Suppressor macrophage treated with lipopolysaccharide for 1 hour (primary cell): Measurements from ENCODE around the gene WNT9B.

Experiments used
- DNase-seq, 3 donors: peaks; one replicate each; pipeline ENCODE4 v3.0.0-alpha.2; 2020 to 2022

Gene WNT9B

DNA sequence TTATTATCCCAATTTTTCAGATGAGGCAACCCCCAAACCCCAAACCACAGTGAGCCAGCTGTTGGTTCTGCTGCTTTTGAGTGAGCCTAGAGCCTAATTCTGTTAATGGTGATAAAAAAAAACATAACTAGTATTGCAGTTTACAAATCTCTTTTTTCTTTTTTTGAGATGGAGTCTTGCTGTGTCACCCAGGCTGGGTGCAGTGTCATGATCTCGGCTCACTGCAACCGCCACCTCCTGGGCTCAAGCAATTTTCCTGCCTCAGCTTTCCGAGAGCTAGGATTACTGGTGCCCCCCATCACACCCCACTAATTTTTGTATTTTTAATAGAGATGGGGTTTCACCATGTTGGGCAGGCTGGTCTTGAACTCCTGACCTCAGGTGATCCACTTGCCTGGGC lies 3.1 kb downstream of the WNT9B start:
- DNase-seq = no peak

DNA sequence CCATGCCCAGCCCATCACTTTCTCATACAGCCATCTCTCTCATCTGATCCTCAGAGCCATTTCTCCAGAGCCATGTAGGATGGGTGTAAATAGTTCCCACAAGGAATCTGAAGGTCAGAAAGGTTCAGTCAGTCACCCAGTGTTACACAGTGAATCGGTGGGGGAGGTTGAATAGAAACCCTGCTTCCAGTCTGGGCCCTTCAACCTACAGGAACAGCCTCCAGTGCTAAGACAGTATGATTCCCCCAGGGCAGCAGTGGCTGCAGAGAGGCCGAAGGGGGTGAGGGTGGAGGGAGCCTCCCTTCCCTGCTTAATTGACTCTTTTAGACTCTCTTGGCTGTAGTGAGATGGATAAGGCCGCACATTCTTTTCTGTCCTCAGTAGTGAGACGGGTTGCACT lies 3.6 kb downstream of the WNT9B start:
- DNase-seq = no peak

DNA sequence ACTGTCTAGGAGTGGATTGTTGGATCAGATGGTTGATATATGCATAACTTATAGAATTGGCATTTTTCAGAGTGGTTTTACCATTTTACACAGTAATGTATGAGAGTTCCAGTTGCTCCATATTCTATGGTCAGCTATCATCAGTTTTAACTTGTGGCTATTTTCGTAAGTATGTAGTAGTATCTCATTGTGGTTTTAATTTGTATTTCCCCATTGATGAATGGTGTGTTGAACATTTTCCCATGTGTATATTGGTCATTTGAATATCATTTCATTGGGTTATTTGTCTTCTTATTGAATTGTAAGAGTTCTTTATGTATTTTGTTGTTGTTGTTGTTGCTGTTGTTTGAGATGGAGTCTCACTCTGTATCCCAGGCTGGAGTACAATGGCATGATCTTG lies 6.2 kb downstream of the WNT9B start:
- no peak for DNase-seq

- no peak for DNase-seq
Observed at GRCh38 chr17:46859996-46860395, 8.6 kb downstream of the WNT9B start.

DNA sequence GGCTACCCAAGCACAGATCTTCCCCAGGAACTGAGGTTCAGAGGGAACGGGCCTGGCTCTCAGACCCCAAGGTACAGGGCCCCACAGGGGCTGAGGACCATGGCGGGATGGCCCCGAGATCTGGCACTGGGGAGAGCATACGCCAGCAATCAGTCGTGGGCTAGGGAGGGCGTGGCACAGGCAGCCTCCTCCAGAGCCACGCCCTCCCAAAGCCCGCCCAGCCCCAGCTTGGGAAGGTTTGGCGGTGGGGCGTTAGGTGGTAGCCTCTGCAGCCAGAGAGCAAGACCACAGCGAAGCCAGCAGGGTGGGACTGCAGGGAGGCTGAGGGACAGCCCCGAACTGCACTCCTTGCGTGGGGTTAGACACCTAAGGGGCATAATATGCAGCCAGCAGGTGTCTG lies 11.6 kb downstream of the WNT9B start:
- DNase-seq = no peak

GRCh38 chr17:46863383-46864121 lies 12.2 kb downstream of the WNT9B start:
- DNase-seq = no peak

DNA sequence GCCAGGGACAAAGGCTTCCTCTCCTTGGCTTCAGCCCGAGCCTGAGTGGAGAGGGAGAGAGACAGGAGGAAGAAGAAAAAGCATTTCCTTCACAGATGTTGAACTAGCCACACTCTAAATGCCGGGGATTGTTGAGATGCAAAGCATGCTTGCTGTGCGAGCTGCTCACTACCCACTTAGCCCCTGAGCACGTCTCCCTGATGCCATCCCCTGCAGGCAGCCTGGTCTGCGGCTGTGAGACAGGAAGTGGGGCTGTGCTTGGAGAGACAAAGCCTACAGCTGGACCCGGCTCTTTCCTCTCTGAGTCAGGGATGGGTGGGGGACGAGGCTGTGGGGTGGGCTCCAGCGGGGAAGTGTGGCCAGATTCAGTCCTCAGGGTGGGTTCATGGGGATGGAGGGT lies 13.7 kb downstream of the WNT9B start:
- no peak for DNase-seq

- DNase-seq = no peak
Observed at GRCh38 chr17:46866325-46866724, 14.9 kb downstream of the WNT9B start.

- DNase-seq = no peak
Observed at GRCh38 chr17:46866747-46867146, 15.4 kb downstream of the WNT9B start.

- no peak for DNase-seq
Observed at GRCh38 chr17:46868689-46869187, 17.4 kb downstream of the WNT9B start.

DNA sequence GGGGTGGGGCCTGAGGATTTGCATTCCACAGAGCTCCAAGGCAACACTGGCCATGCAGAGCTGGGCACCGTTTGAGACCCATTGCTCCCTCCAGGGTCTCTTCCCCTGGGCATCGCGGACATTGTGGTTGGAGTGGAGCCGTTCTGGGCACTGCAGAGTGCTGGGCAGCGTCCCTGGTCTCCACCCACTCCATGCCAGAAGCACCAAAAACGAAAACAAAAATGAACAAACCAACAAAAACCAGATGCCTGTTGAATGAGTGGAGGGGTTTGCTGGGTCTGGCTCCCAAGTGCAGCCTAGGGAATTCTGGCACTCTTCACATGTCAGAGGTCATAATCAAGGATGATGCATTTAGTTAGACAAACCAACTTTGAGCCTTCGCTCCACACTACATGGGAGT lies 17.9 kb downstream of the WNT9B start:
- no peak for DNase-seq

GRCh38 chr17:46869975-46870803 lies 18.8 kb downstream of the WNT9B start:
- DNase-seq = no peak

- DNase-seq = no peak
Observed at GRCh38 chr17:46872421-46872820, 21.0 kb downstream of the WNT9B start.

DNA sequence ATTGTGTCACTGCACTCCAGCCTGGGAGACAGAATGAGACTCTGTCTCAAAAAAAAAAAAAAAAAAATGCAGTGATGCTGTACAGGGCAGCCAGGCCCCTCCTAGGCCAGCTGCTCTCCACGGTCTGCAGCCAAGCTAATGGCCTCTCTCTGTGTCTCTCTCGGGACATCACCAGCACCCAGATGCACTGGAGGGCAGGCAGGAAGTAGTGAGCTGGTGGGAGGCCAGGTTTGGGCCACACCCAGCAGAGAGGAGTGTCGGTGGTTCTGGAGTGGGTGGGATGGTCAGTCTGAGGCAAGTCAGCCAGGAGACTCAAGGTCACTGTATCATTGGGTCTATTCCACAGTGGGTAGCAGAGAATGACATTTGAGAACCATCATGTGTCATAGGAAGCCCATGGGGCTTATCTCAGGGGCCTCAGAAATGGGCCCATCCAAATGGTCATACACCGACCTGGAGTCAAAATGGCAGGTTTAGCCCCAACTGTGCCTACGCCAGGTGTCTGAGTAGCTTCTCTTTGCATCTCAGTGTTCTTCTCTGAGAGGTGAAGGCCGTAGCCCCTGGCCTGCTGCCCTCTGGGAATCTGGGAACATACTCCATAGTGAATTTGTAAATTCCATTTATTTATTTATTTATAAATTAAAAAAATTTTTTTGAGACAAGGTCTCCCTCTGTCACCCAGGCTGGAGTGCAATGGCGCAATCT lies 22.7 kb downstream of the WNT9B start:
- no peak for DNase-seq

DNA sequence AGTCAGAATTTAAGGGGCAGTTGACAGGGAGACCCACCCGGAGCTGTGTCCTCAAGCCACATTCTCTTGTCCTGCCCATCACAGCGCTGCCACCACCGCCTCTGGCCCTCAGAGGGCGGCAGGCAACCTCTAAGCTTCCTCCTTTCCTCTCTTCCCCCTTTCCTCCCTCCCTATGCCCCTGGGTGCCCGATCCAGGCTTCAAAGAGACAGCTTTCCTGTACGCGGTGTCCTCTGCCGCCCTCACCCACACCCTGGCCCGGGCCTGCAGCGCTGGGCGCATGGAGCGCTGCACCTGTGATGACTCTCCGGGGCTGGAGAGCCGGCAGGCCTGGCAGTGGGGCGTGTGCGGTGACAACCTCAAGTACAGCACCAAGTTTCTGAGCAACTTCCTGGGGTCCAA lies 23.5 kb downstream of the WNT9B start:
- peak in 1 of 3 donors; percentile 17 for DNase-seq

GRCh38 chr17:46875849-46876352 lies 24.5 kb downstream of the WNT9B start:
- no peak for DNase-seq

DNA sequence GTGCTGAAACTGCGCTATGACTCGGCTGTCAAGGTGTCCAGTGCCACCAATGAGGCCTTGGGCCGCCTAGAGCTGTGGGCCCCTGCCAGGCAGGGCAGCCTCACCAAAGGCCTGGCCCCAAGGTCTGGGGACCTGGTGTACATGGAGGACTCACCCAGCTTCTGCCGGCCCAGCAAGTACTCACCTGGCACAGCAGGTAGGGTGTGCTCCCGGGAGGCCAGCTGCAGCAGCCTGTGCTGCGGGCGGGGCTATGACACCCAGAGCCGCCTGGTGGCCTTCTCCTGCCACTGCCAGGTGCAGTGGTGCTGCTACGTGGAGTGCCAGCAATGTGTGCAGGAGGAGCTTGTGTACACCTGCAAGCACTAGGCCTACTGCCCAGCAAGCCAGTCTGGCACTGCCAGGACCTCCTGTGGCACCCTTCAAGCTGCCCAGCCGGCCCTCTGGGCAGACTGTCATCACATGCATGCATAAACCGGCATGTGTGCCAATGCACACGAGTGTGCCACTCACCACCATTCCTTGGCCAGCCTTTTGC lies 25.0 kb downstream of the WNT9B start:
- no peak for DNase-seq

DNA sequence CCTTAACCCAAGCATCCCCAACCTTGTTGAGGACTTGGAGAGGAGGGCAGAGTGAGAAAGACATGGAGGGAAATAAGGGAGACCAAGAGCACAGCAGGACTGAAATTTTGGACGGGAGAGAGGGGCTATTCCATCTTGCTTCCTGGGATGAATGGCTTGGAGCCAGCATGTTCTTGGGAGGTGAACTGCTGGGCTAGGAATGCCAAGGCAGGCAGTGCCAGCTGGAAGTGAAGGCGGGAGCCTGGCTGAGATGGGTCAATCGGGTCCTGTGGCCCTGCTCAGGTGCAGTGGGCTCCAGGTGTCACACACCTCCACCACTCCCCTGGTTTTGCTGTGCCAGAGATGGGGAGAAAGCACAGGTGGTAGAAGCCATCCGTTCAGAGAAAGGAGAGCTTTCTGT lies 25.5 kb downstream of the WNT9B start:
- DNase-seq = no peak

- peak; percentile 40 to 47 (median 41) for DNase-seq
Observed at GRCh38 chr17:46877466-46877865, 26.1 kb downstream of the WNT9B start.

DNA sequence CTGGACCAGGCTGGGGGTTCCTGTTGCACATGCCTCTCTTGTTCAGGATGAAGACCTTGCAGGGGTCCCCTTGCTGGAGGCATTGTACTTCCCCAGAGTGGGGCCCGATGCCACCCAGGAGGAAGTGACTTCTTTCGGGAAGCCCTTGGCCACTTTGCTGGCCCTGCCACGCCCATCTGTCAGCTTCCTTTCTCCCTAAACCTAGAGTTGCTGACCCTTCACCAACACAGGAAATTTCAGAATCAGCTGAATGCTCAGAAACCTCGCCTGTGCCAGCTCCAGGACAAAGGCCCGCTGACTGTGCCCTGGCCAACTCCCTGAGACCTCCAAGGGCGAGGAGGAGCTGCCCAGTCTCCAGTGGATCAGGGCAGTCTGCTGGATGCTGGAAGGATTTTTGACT lies 26.7 kb downstream of the WNT9B start:
- DNase-seq = peak; percentile 70 to 77 (median 72)

DNA sequence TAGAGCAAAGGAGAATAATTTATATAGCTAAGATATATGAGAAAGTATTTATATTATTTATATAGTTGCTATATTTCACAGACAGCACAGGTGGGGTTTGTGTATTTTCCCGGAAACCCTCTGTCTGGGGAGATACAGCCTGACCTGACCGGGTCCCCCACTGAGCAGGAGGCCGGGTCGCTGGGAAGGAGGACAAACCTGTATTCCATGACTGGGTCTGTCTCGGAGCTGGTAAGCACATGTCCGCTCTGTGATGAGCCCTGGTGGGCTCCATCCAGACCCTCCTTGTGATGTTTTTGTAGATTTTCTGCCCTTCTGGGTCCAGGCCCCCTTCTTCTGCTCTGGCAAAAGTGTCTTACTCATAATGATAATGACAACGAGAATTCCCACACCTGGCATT lies 27.7 kb downstream of the WNT9B start:
- DNase-seq = no peak

DNA sequence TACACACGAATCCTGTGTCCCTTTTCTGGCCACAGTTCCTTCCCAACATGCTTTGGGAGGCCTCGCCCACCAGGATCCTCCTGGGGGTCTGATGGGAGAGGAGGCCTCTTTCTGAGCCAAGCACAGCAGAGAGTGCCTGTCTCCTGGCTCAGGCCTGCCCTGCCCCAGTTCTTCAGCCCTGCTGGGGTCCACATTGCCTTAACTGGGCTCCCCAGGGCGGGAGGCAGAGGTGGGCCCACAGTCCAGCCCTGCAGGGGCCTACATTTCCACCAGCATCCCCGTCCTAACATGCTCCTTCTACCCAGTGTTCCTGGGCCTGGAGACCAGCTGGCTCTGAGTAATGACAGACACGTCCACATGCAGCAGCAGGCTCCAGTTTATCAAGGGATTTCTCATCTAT lies 29.6 kb downstream of the WNT9B start:
- DNase-seq = no peak

- no peak for DNase-seq
Observed at GRCh38 chr17:46882666-46883065, 31.3 kb downstream of the WNT9B start.
